Kidney (tissue), 14 donors: ENCODE data around the gene FAM3C. TPM values are rescaled to one million over a fixed set of nuclear protein-coding genes. Genes with fewer than 3 reads are reported as not detected.

Experiments
- DNase-seq, 5 donors: peaks; one replicate each; pipeline ENCODE4 v3.0.0-alpha.2; 2013 to 2020
- FAIRE-seq: peaks from 2 replicates; lab custom pipeline; 2012; peaks lifted over from hg19 to GRCh38; lab: Jason Lieb, UNC
- H3K27ac ChIP-seq, 2 donors: one replicate each; pipeline ENCODE4 v1.7.0; 2013; ENCODE audit warnings: low read depth in 2 of 2, low read length in 2 of 2, inconsistent platforms in 1 of 2
- H3K27me3 ChIP-seq: one replicate; pipeline ENCODE4 v1.7.1; 2013; ENCODE audit warnings: low read length, inconsistent platforms; ENCODE audit not compliant: control insufficient read depth, insufficient read depth
- H3K36me3 ChIP-seq, 3 donors: one replicate each; pipeline versions ENCODE4 v1.7.0 to v1.7.1; 2013; ENCODE audit warnings: low read length in 3 of 3, control low read depth in 1 of 3, inconsistent platforms in 1 of 3; ENCODE audit not compliant: insufficient read depth in 3 of 3, control insufficient read depth in 2 of 3
- H3K4me1 ChIP-seq, 3 donors: one replicate each; pipeline versions ENCODE4 v1.7.0 to v1.7.1; 2013; ENCODE audit warnings: low read length in 3 of 3, inconsistent platforms in 1 of 3, low read depth in 1 of 3; ENCODE audit not compliant: control insufficient read depth in 2 of 3, insufficient read depth in 2 of 3
- H3K4me3 ChIP-seq, 3 donors: one replicate each; pipeline versions ENCODE4 v1.7.0 to v1.8.1; 2013; ENCODE audit warnings: low read length in 3 of 3, control low read depth in 1 of 3, inconsistent platforms in 1 of 3
- H3K9ac ChIP-seq, 3 donors: one replicate each; pipeline versions ENCODE4 v1.7.0 to v1.7.1; 2013; ENCODE audit warnings: low read length in 3 of 3, control low read depth in 1 of 3, inconsistent platforms in 1 of 3
- H3K9me3 ChIP-seq, 3 donors: one replicate each; pipeline versions ENCODE4 v1.7.0 to v1.7.1; 2013; ENCODE audit warnings: low read length in 3 of 3, control low read depth in 1 of 3, inconsistent platforms in 1 of 3; ENCODE audit not compliant: control insufficient read depth in 2 of 3, insufficient read depth in 1 of 3
- intact Hi-C: fragments of 100-400 bp; cut with DNase I; formaldehyde crosslinking; loops from one replicate; pipeline ENCODE4 v1.11.1; 2022
- polyA plus RNA-seq: library from polyadenylated mRNA; stranded (reverse); fragments of 350-450 nt; fragmentation: Illumina TruSeq; extraction: RNeasy Lipid Tissue Mini Kit (QIAGEN cat#74804); gene quantifications from one replicate; pipeline ENCODE4 v1.2.3, GENCODE V29; 2014; ENCODE audit warnings: low read depth, low replicate concordance; ENCODE audit not compliant: insufficient read depth
- total RNA-seq: library from RNA; stranded (reverse); fragmentation: NEBNext Ultra II Directional; extraction: Animal tissue kit (Norgen Biotek cat#: 25700); gene quantifications from one replicate; pipeline ENCODE4 v1.2.1, GENCODE V29; 2021
- TF ChIP-seq, protein P1 (sequence below): IDR thresholded peaks from 3 replicates; pipeline ENCODE4 v1.5.1; 2012; ENCODE audit warnings: mild to moderate bottlenecking, moderate library complexity, borderline replicate concordance; ENCODE audit not compliant: insufficient read depth; ENCODE audit errors: extremely low read depth
- donor health status: control.
- donor health status: control.
- donor health status: control.
- donor health status: control.
- donor health status: control.
- donor health status: DM: yes; HTN: yes; CAD: no.
- donor health status: Normal renal cell carcinoma (clear cell type).

FAM3C gene
- total and polyA plus RNA-seq, 2 donors from 2014 or later = 49.5 to 82.6 TPM

DNA sequence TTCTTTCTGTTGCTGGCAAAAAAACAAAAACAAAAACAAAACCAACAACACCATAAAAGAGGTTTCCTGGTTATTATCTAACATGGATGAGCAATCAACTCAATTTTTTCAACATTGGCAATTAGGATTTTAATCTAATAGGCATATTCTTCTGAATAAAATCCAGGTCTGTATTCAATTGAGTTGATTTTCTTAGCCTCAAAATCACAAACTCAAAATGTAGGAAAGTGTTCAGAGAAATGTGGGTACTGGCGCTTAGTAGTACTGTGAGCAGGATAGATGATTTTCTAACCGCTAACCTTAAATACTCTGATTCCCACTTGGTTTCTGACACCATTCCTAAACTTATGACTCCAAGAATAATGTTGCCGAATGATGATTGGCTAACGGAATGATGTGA is 61.7 kb downstream of the FAM3C start:
- Histone ChIP-seq H3K4me3 (no peak overlapping the region), H3K36me3 (peaks cover 0 to 2% (median 0%) of the 10 kb centered on the region in 3 donors), H3K27ac (no peak overlapping the region), H3K27me3 (peaks cover 33% of the 10 kb centered on the region), H3K9me3 (no peaks in the 10 kb centered on the region), H3K9ac (no peak overlapping the region), H3K4me1 (peaks cover 0 to 7% (median 0%) of the 10 kb centered on the region in 3 donors)
- TF ChIP-seq, protein P1, sequence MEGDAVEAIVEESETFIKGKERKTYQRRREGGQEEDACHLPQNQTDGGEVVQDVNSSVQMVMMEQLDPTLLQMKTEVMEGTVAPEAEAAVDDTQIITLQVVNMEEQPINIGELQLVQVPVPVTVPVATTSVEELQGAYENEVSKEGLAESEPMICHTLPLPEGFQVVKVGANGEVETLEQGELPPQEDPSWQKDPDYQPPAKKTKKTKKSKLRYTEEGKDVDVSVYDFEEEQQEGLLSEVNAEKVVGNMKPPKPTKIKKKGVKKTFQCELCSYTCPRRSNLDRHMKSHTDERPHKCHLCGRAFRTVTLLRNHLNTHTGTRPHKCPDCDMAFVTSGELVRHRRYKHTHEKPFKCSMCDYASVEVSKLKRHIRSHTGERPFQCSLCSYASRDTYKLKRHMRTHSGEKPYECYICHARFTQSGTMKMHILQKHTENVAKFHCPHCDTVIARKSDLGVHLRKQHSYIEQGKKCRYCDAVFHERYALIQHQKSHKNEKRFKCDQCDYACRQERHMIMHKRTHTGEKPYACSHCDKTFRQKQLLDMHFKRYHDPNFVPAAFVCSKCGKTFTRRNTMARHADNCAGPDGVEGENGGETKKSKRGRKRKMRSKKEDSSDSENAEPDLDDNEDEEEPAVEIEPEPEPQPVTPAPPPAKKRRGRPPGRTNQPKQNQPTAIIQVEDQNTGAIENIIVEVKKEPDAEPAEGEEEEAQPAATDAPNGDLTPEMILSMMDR = no peak
- intact Hi-C loops = no loop called here
- DNase-seq = no peak
- no peak for FAIRE-seq

DNA sequence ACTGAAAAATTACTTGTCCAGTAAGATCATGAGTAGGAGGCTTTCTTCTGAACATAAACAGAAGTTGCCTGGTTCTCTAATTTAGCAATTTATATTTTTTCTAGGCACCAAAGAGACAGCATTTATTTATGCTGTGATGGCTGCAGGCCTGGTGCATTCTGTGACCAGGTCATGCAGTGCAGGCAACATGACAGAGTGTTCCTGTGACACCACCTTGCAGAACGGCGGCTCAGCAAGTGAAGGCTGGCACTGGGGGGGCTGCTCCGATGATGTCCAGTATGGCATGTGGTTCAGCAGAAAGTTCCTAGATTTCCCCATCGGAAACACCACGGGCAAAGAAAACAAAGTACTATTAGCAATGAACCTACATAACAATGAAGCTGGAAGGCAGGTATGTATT is 64.5 kb downstream of the FAM3C start:
- peaks cover 43% of the 10 kb centered on the region for H3K27me3 ChIP-seq
- no peak overlapping the region for H3K27ac ChIP-seq
- no peak for FAIRE-seq
- H3K9me3 ChIP-seq = no peaks in the 10 kb centered on the region
- H3K4me1 ChIP-seq = peaks cover 0 to 8% (median 0%) of the 10 kb centered on the region in 3 donors
- no peaks in the 10 kb centered on the region for H3K36me3 ChIP-seq
- intact Hi-C loops = no loop called here
- no peak for DNase-seq
- TF ChIP-seq, protein P1 = no peak
- no peak overlapping the region for H3K9ac ChIP-seq
- H3K4me3 ChIP-seq = no peak overlapping the region

DNA sequence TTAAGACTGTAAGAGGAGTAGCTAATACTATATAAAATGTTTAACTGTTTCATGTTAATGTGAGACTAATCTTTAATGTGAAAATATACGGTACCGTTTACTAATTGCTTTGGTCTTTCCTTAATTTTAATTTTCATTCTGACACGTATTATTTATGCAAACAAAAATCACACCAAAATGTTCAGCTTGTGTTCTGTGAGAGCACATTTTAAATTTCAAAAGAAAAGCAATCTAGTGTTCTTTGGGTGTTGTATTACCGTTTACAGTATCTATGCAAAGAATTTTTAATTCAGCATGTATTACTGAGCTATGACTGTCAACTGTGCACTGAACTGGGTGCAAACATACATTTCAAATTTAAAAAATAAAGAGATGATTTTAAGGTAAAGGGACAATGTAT is 65.1 kb downstream of the FAM3C start:
- no peak overlapping the region for H3K27ac ChIP-seq
- TF ChIP-seq, protein P1 = no peak
- H3K9me3 ChIP-seq = no peaks in the 10 kb centered on the region
- no peak overlapping the region for H3K9ac ChIP-seq
- no peaks in the 10 kb centered on the region for H3K36me3 ChIP-seq
- FAIRE-seq (no peak), DNase-seq (no peak)
- intact Hi-C loops = no loop called here
- H3K27me3 ChIP-seq = peaks cover 43% of the 10 kb centered on the region
- H3K4me1 ChIP-seq = peaks cover 0 to 8% (median 0%) of the 10 kb centered on the region in 3 donors
- no peak overlapping the region for H3K4me3 ChIP-seq
